ENCODE results near the gene TMEM52. TPM values are rescaled to one million over a fixed set of nuclear protein-coding genes. Genes with fewer than 3 reads are reported as not detected.
A peak's percentile ranks its signal among the peaks of the same experiment; 100 is the strongest.

TMEM52 gene
- total and polyA plus RNA-seq, 2 of the 8 experiments (the other 6 are each of a cell fraction or from before 2014, with no cell fraction given) = 14.6 to 30.2 TPM

- CTCF ChIA-PET (ENCODE audit: partially characterized antibody) = interaction anchor here (0.6 to 4.0 kb wide), 7 partner anchors 9 to 96 kb away, joined by 3 to 26 read pairs (median 4); no protein-coding TSS in a partner anchor
- no peak for DNase-seq (ENCODE audit: low read depth in 1 of 2, low spot score in 2 of 2)
- H3K27ac ChIP-seq (ENCODE audit: low read depth, low read length) = 0 out of 2 replicates have a peak overlapping the region, but pooled peaks have one; percentile 32
- no peak for TF ChIP-seq CBX8 (IDR thresholded peaks at IDR 0.05; ENCODE audit: borderline replicate concordance, low read depth, low read length)
- TF ChIP-seq HDAC6 (IDR thresholded peaks at IDR 0.05; ENCODE audit: low read depth, low read length) = no peak
- no peak for TF ChIP-seq SIN3A (conservative IDR thresholded peaks at IDR 0.05 in 1 of 2, IDR thresholded peaks at IDR 0.05 in 1 of 2; ENCODE audit: low read depth in 1 of 2, low read length in 2 of 2)
- no peak for TF ChIP-seq JUN (IDR thresholded peaks at IDR 0.05; ENCODE audit: low read depth, low read length)
- TF ChIP-seq CBX5 (IDR thresholded peaks at IDR 0.05; ENCODE audit: low read depth, low read length) = no peak
- no peak for TF ChIP-seq GTF2F1 (IDR thresholded peaks at IDR 0.05; ENCODE audit: borderline replicate concordance, low read depth, low read length)
- TF ChIP-seq SP4 (IDR thresholded peaks at IDR 0.05; ENCODE audit: low read length) = no peak
- no peak for TF ChIP-seq SAP30 (IDR thresholded peaks at IDR 0.05; ENCODE audit: insufficient read depth, insufficient replicate concordance, low read length)
- no peak for TF ChIP-seq YY1 (IDR thresholded peaks at IDR 0.05; ENCODE audit: low read depth, low read length)
- TF ChIP-seq TAF7 (optimal IDR thresholded peaks at IDR 0.05; ENCODE audit: borderline replicate concordance, low read depth, low read length) = no peak
- no peak for TF ChIP-seq GABPA (IDR thresholded peaks at IDR 0.05; ENCODE audit: borderline replicate concordance, insufficient read depth, low read length)
Observed at GRCh38 chr1:1873186-1873585, 45.9 kb downstream of the TMEM52 start.

More at GRCh38 chr1:1873186-1873585, 45.9 kb downstream of the TMEM52 start:
- no peak for FAIRE-seq
- Histone ChIP-seq H2BK15ac (ENCODE audit: low read length) (no peak overlapping the region), H4K91ac (replicated peaks; ENCODE audit: insufficient read length, low read length) (no peak overlapping the region), H3K23me2 (ENCODE audit: low read depth, low read length) (no peaks in the 10 kb centered on the region), H3K4me1 (replicated peaks in 1 of 4; ENCODE audit: control insufficient read depth in 3 of 4, insufficient read depth in 4 of 4, low read length in 3 of 4) (no peaks in the 10 kb centered on the region; a peak in 1 of 7 replicates), H4K5ac (ENCODE audit: insufficient read length, low read depth, low read length) (no peak overlapping the region), H2AK5ac (ENCODE audit: low read depth, low read length) (no peak overlapping the region), H3K18ac (ENCODE audit: extremely low read depth, low read length) (no peak overlapping the region), H3K4me2 (ENCODE audit: insufficient read depth in 1 of 2, low read depth in 2 of 2, low read length in 2 of 2) (no peak overlapping the region), H3K27me3 (replicated peaks in 1 of 4; ENCODE audit: control insufficient read depth in 3 of 4, extremely low read depth in 1 of 4, insufficient read depth in 3 of 4, low read length in 3 of 4) (no peaks in the 10 kb centered on the region), H3K4me3 (ENCODE audit: extremely low read depth in 1 of 4, insufficient read depth in 2 of 4, low read depth in 3 of 4, low read length in 4 of 4) (no peak overlapping the region), H4K20me1 (replicated peaks in 1 of 2; ENCODE audit: control insufficient read depth in 1 of 2, insufficient read depth in 2 of 2, low read length in 2 of 2) (peaks cover 29 to 47% of the 10 kb centered on the region in 2 experiments), H4K8ac (ENCODE audit: extremely low read depth, insufficient read depth, low read length) (no peak overlapping the region), H2BK5ac (ENCODE audit: low read depth, low read length) (peak overlapping the region; percentile 4; the same call in 1 of the 2 replicates), H3K56ac (replicated peaks; ENCODE audit: insufficient read length, low read depth, low read length) (no peak overlapping the region), H2BK120ac (replicated peaks; ENCODE audit: low read depth, low read length) (no peak overlapping the region), H2BK20ac (ENCODE audit: low read length) (no peak overlapping the region), H3K14ac (ENCODE audit: insufficient read length) (no peak overlapping the region), H3K4ac (replicated peaks; ENCODE audit: insufficient read length, low read depth, low read length) (no peak overlapping the region), H3K9me3 (ENCODE audit: insufficient read depth in 2 of 2, low read depth in 1 of 2, low read length in 1 of 2) (peaks cover 0 to 4% of the 10 kb centered on the region in 2 experiments; a peak in 1 of 4 replicates), H3K79me2 (ENCODE audit: control insufficient read depth in 1 of 2, insufficient read depth in 2 of 2, low read length in 2 of 2) (peaks cover 77 to 98% of the 10 kb centered on the region in 2 experiments), H3K79me1 (ENCODE audit: low read depth, low read length) (peaks cover 11% of the 10 kb centered on the region), H2AFZ (ENCODE audit: low read length) (no peak overlapping the region), H3K23ac (ENCODE audit: insufficient read length) (no peak overlapping the region), H3K9ac (replicated peaks in 1 of 4; ENCODE audit: extremely low read depth in 1 of 4, low read depth in 3 of 4, low read length in 3 of 4) (no peak overlapping the region), H3K36me3 (ENCODE audit: control insufficient read depth in 2 of 4, insufficient read depth in 4 of 4, low read length in 3 of 4) (peaks cover 8 to 30% (median 19%) of the 10 kb centered on the region in 4 experiments; a peak in 7 of 8 replicates), H2BK12ac (ENCODE audit: low read depth, low read length) (no peak overlapping the region)
- WGBS, 2 experiments (ENCODE audit: extremely low coverage in 1 of 2, insufficient coverage in 1 of 2, insufficient read length in 1 of 2, insufficient replicate concordance in 2 of 2, low coverage in 1 of 2, low lambda C conversion rate in 2 of 2, missing lambda C conversion rate in 1 of 2) = 82% methylated on average over 2 of the region's 2 CpGs; no CpG with 5 or more reads in 1 of the 2 experiments
- POLR2A ChIA-PET (ENCODE audit: partially characterized antibody) = interaction anchor here (4.1 to 5.2 kb wide), 2 partner anchors 14 to 15 kb away, joined by 20 to 32 read pairs; no protein-coding TSS in a partner anchor

All from H1 (cell line).